GM18499 (cell line): ENCODE results near the gene DLX3.

ENCODE experiments used
- ATAC-seq: cut with Tn5 transposase; IDR thresholded peaks from one replicate; pipeline ENCODE4 v1.9.1; 2021; ENCODE audit warnings: moderate number of reproducible peaks; ENCODE audit not compliant: insufficient read depth, unreplicated experiment

Gene DLX3

GRCh38 chr17:49964303-49964768 is 30.7 kb downstream of the DLX3 start:
- ATAC-seq = no peak

- ATAC-seq = no peak
Observed at GRCh38 chr17:49963626-49964302, 31.3 kb downstream of the DLX3 start.

GRCh38 chr17:49963309-49963625 is 31.8 kb downstream of the DLX3 start:
- ATAC-seq = no peak

DNA sequence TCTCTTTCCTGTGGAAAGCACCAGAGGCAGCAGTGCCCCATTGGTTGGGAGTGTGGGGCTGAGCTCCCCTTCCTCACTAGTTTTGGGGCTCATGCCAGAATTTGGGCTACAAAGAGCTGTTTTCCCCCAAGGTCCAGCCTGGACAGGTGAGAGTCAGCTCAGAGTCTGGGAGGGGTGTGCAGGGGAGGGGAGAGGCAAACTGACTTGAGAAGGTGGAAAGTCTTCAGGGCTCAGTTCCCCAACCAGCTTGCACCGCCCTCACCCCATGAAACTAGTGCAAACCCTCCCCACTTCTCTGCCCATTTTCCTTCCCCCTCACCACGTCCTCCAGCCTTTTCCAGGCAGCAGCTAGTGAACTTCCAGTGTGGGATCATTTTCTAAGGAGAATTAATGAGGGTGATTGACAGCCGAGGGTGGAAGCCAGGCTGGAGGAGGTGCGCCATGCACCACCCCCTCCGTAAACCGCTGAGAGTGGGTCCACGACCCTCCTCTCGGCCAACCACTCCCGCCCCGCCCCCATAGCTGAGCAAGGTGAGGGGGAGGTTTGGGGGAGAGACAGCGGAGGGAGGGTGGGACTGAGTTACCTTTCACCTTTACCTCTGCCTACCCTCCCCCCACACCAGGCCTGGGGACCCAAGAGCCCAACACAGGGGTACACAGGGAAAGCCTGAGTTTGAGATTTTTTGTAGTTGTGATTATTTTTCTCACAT is 32.3 kb downstream of the DLX3 start:
- ATAC-seq = no peak

GRCh38 chr17:49959183-49959935 is 35.7 kb downstream of the DLX3 start:
- no peak for ATAC-seq

DNA sequence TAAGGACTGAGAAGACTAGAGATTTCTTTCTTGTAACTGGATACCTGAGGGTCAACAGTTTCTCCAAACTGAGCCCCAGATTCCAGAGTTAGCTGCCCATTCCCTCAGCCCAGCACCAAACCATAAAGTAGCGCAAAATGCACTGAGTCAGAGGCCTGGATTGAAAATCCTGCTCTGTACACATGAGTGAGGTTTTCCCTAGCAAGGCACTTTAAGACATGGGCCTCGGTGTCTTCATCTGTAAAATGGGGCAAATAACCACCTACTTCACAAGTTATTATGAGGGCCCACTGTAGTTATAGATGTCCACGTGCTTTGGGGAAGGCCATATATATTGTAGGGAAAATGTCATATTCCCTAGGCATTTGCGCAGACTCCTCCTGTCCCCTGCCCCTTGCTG is 36.3 kb downstream of the DLX3 start:
- ATAC-seq = no peak

GRCh38 chr17:49957350-49957749 is 37.7 kb downstream of the DLX3 start:
- no peak for ATAC-seq

DNA sequence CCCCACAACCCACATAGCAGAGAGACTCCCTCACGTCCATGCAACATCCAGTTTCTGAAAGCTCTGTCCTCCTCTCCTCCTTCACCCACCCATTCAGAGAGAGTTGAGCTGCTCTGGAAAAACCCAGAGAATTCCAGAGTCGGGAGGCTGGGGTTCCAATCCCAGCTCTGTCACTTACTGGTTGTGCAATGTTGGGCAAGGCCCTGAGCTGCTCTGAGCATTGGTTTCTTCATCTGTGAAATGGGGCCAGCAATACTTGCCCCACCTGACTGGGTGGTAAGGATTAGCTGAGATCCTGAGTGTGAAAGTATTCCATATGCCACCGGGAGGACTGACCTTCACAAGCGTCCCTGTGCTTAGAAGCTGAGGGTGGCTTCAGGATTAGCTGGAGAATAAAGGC is 38.2 kb downstream of the DLX3 start:
- ATAC-seq = no peak

DNA sequence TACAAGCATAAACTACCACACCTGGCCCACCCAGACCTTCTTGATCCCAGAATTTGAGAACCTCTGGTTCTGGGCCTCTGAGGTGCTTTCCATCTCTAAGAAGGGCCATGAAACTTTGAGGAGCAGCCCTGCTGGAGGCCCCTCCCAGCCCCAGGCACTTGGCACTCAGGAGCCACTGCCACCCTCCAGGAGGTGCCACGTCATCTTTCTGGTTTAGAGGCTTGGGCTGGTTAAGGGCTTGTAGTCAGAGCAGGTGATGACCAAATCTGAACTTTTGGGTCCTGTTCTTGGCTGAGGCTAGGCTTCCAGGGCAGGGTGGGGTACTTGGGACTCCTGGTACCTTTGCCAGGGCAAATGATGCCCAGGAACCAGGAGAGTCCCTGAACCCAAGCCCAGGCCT is 39.9 kb downstream of the DLX3 start:
- ATAC-seq = no peak

- ATAC-seq = no peak
Observed at GRCh38 chr17:49952912-49953497, 42.0 kb downstream of the DLX3 start.

DNA sequence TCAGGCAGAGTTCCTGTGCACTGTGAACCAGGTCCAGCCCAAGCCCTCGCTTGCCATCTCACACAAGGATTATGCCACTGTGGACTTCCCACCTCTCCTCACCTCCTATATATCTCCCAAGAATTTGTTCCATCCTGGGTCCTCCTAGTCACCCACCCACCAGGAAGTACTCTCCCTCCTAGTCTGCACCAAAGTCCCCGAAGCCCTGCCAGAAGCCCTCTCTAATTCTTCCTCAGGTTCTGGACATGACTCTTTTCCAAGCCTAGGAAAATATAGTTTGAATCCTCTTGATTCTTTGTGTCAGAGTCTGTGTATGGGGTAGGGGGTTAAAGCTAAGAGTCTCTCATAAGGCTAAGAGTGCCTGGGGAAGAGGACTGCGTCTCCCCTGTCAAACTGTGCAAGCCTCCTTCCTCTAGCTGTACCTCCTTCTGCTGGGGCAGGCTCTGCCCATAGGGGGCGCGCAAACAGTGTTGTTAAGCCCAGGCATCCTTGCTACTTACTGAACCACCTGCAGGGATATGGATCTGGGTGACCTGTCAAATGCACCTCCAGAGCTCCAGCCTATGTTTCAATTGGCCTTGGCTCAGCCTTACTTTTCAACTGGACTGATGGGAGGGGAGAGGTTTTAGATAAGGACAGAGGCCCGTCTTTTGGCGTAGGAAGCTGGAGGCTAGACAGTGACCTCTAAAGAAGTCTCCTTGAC is 42.7 kb downstream of the DLX3 start:
- ATAC-seq = no peak

GRCh38 chr17:49951362-49952082 is 43.5 kb downstream of the DLX3 start:
- ATAC-seq = no peak

DNA sequence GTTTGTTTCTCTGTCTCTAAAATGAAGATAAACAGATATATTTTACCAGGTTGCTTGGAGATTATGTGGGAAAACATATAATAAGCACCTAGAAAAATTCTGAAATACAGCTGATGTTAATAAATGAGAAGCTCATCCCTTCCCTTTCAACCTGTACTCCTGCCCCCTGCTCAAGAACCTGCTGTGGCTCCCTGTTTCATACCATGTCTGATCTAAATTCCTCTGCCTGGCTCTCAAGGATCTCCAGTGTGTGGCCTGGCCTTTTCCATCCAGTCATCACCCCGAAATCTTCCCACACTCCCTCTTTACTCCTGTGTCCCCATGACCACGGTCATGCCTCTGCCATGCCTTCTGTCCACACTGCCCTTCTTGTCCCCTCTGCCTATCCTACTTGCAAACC is 45.4 kb downstream of the DLX3 start:
- no peak for ATAC-seq

DNA sequence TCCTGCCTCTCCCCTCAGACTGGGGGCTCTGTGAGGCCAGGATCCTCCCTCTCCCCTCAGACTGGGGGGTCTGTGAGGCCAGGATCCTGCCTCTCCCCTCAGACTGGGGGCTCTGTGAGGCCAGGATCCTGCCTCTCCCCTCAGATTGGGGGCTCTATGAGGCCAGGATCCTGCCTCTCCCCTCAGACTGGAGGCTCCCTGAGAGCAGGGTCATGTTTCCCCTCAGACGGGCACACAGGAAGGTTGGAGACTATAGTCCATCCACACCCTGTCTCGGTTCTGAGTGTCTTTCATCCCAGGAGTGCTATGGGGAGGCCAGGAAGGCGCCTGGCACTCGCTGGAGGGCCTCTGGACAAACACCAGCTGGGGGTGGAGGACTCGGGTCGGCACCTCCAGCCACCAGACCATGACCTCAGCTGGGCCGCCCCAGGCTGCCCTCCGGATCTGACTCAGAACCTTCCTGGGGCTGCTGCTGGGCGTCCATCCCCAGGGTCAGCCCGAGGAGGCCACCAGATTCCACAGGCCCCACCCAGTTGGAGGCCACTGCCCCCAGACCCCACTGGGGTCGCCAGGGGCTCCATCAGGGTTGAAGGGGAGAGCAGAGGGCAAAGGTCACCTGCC is 48.0 kb downstream of the DLX3 start:
- no peak for ATAC-seq

- ATAC-seq = no peak
Observed at GRCh38 chr17:49946208-49946607, 48.8 kb downstream of the DLX3 start.

- ATAC-seq = no peak
Observed at GRCh38 chr17:49944273-49944870, 50.7 kb downstream of the DLX3 start.

DNA sequence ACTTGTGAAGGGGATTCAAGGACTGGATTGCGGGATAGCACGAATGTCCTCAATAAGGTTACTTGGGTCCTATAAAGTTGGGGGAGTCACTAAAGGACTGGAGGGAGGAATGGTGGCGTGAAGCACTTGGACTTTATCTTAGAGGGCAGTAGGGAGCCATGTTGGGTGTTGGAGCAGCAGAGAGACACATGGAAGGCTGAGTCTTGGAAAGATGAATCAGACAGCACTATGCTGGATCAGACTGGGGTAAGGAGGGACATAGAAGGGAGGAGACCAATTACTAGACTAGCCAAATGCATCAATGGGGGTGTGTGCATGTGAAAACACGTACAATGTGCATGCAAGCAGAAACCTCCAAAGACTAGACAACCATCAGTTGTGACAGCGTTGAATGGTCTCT is 52.1 kb downstream of the DLX3 start:
- no peak for ATAC-seq

- no peak for ATAC-seq
Observed at GRCh38 chr17:49941427-49941826, 53.6 kb downstream of the DLX3 start.
